GM20000 (cell line): ENCODE results near the gene GNPAT.

Experiments
- DNase-seq: peaks from one replicate; pipeline ENCODE4 v3.0.0; 2012; ENCODE audit warnings: low spot score
- TF ChIP-seq, protein P1 (sequence below): IDR thresholded peaks from 2 replicates; pipeline ENCODE4 v1.5.1; 2012; ENCODE audit warnings: mild to moderate bottlenecking, control low read depth; ENCODE audit errors: extremely low read depth, missing control alignments

The GNPAT gene

DNA sequence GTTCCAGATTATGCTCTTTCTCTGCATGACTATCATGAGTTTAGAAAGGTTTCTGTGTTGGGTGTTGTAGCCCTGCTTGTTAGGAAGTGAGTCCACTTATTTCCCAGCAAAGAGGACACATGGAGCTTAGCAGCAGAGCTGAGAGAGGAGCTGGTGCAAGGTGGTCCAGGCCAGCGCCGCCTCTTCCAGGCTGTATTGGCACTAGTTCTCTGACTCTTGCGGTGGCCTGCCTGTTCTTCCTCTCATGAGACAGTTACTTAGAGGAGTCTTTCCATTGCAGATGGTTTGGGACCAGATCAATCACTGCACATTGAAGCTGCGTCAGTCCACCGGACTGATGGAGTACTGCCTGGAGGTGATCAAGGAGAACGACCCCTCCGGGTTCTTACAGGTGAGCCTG, 41.1 kb upstream of the GNPAT start:
- no peak for DNase-seq
- TF ChIP-seq, protein P1, sequence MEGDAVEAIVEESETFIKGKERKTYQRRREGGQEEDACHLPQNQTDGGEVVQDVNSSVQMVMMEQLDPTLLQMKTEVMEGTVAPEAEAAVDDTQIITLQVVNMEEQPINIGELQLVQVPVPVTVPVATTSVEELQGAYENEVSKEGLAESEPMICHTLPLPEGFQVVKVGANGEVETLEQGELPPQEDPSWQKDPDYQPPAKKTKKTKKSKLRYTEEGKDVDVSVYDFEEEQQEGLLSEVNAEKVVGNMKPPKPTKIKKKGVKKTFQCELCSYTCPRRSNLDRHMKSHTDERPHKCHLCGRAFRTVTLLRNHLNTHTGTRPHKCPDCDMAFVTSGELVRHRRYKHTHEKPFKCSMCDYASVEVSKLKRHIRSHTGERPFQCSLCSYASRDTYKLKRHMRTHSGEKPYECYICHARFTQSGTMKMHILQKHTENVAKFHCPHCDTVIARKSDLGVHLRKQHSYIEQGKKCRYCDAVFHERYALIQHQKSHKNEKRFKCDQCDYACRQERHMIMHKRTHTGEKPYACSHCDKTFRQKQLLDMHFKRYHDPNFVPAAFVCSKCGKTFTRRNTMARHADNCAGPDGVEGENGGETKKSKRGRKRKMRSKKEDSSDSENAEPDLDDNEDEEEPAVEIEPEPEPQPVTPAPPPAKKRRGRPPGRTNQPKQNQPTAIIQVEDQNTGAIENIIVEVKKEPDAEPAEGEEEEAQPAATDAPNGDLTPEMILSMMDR: no peak

DNA sequence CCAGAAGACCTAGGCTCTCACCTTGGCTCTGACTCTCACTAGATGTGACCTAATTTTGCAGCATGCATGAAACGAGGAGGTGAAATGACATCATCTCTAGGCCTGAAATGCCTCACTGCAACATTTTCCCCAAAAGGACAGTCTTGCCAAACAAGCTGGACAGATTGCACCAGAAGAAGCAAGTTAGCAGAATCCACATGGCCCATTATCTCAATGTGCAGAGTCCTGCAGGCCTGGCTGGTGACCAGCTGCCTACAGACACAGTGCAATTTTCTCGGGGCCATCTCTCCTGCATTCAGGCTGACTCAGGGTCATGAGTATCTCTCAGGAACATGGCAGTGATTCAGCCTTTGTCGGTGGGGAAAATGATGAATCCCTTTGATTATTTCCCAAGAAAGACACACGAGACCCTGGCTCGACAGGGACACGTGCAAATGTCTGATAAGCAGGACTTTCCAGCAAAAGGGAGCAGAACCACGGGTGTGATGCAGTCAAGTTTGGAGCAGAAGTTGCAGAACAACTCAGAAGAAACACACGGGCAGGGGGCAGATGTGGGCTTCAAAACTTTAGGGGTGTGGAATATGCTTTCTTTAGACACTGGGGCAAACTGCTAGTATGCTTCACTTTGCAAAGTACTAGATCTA, 40.5 kb upstream of the GNPAT start:
- DNase-seq: no peak
- TF ChIP-seq, protein P1: no peak

DNA sequence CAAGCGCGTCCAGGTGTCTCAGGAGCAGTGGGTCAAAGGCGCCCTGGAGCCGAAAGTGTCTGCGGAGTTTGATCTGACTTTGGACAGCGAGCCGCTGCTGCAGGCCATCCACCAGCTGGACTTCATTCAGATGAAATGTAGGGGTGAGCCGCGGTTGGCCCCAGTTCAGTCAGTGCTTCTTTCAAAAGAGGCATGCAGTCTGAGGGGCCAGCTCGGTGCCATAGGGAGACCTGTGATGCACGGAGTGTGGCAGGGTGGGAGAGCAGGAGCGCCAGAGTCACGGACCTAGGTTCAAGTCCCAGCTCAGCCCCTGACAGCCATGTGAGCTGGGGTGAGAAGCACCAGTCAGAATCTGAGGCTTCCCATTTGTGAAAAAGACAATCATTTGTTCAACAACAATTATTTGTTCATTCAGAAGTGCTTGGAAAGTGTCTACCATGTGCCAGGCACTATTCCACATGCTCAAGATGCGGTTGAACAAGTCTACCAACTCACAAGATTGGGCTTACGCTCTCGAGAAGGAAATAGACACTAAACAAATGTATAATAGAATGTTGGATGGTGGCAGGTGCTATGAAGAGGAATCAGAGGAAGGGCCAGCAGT, 39.5 kb upstream of the GNPAT start:
- TF ChIP-seq, protein P1: no peak
- DNase-seq: no peak

DNA sequence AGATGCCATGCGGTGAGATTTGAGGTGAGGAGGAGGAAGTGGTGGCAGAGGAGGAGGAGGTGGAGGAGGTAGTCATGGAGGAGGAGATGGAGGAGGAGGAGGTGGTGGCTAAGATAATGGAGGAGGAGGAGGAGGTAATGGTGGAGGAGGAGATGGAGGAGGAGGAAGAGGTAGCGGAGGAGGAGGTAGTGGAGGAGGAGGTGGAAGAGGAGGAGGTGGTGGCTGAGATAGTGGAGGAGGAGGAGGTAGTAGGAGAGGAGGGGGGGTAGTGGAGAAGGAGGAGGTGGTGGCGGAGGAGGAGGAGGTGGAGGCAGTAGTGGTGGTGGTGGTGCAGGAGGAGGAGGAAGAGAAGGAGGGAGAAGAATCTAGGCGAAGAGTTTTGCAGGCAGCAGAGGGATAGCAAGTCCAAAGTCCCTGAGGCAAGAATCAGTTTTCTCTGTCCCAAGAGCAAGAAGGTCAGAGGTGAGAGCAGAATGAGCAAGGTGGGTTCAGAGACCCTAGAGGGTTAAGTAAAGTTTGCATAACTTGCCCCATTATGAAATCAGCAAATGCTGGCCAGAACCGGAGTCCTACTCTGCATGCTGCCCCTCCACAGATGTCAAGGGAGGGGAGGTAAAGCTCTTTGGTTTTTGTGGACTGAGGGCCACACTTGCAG, 38.9 kb upstream of the GNPAT start:
- no peak for DNase-seq
- TF ChIP-seq, protein P1: no peak

DNA sequence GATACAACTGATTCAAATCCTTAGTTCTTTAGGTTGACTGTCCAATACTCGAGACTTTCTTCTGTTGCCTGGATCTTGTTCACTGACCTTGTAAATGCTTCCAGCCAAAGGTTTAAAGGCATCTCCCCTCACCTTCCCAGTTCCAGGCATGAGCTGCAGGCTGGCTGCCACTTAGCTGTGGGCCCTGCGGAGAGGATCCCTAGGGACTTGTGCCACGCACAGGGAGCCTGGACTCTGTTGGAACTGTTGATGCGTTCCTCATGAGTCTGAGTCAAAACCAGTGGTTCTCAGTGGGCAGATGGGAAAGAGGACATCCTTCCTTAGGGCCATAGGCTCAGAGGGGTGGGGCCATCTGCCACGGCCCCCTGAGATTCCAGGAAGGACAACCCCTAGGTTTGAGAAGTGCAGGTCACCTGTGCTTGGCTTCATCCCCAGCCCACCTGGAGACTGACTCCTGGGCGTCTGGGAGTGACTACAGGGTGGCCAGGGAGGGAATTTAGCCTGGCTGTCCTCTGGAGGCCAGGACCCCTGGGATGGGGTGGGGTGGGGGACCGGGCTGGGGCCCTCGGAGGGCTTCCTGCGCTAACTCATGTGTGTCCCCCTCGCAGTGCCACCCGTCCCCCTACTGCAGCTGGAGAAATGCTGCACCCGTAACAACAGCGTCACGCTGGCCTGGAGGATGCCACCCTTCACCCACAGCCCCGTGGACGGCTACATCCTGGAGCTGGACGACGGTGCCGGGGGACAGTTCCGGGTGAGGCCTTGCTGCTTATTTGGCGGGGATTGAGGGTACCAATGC, 37.6 kb upstream of the GNPAT start:
- no peak for DNase-seq
- TF ChIP-seq, protein P1: no peak

DNA sequence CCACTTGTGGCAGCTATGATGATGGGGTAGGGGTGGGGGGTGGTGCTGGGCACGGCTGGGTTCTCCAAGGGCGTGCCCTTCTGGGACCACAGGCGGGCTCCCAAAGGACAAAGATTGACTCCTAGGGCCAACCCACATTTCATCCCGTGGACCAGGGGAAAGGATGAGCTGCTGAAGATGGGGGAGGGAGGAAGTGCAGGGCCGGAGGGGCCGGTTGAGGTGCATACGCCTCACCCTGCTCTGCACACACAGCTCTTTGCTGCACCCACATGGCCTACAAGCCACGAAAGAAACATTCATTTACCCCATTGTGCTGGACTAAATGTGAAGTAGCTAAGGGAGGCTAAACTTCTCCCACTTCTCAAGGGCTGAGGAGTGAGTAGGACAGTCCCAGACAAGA, 34.2 kb upstream of the GNPAT start:
- TF ChIP-seq, protein P1: no peak
- no peak for DNase-seq

DNA sequence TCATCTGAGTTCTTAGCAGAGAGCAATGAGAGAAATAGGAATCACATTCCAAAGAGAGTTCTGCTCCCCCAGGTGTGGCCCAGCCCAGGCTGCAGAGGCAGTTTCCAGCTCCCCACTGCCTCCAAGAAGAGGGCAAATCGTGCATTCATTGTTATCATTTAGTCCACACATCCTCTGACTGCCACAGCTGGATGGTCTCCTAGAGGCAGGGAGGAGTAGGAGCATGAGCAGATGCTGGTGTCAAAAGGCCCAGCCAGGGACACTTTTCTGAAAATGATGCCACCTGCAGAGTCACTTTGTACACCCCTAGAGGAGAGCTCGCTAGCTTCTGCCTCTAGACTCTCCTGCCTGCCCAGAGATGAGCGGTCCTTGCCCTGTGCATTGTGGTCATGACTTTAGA, 33.6 kb upstream of the GNPAT start:
- DNase-seq: no peak
- TF ChIP-seq, protein P1: no peak
